Right hindlimb (tissue), 1 donor: ENCODE data around the gene MARCO.

ENCODE experiments used
- DNase-seq: peaks from one replicate; pipeline ENCODE4 v3.0.0-alpha.2; 2018

Gene MARCO, protein sequence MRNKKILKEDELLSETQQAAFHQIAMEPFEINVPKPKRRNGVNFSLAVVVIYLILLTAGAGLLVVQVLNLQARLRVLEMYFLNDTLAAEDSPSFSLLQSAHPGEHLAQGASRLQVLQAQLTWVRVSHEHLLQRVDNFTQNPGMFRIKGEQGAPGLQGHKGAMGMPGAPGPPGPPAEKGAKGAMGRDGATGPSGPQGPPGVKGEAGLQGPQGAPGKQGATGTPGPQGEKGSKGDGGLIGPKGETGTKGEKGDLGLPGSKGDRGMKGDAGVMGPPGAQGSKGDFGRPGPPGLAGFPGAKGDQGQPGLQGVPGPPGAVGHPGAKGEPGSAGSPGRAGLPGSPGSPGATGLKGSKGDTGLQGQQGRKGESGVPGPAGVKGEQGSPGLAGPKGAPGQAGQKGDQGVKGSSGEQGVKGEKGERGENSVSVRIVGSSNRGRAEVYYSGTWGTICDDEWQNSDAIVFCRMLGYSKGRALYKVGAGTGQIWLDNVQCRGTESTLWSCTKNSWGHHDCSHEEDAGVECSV

DNA sequence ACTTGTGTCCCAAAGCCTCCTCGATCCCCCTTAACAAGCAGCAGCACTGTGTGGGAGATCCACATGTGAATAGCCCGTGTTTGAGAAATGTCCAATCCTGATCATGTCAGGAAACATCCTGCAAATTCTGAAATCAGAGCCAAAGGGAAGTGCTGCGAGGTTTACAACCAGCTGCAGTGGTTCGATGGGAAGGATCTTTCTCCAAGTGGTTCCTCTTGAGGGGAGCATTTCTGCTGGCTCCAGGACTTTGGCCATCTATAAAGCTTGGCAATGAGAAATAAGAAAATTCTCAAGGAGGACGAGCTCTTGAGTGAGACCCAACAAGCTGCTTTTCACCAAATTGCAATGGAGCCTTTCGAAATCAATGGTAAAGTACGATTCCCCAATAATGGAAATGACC is at the start of gene MARCO:
Gene MARCO (plus strand): TSS at position 164 of the 400 bp plus-strand sequence. CDS start 107 bp downstream, at position 271.
- no peak for DNase-seq

DNA sequence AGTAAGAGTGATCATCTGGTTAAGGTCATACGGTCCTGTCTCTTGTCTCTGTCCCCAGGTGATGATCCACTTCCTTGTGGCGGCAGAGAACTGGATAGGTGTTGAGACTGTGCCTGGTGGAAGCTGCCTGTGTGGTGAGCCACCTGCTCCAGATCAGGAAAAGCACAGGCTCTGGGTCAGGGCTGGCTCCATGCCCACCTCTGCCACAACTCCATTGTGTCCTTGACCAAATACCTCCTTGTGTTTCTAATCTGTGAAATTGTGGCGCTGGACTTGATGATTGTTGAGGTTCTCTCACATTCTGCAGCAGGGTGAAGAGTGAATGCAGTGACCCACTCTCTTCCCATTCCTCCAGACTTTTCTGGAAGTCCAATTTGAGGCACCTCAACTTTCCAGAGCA is 48.9 kb upstream of the MARCO start:
- no peak for DNase-seq

DNA sequence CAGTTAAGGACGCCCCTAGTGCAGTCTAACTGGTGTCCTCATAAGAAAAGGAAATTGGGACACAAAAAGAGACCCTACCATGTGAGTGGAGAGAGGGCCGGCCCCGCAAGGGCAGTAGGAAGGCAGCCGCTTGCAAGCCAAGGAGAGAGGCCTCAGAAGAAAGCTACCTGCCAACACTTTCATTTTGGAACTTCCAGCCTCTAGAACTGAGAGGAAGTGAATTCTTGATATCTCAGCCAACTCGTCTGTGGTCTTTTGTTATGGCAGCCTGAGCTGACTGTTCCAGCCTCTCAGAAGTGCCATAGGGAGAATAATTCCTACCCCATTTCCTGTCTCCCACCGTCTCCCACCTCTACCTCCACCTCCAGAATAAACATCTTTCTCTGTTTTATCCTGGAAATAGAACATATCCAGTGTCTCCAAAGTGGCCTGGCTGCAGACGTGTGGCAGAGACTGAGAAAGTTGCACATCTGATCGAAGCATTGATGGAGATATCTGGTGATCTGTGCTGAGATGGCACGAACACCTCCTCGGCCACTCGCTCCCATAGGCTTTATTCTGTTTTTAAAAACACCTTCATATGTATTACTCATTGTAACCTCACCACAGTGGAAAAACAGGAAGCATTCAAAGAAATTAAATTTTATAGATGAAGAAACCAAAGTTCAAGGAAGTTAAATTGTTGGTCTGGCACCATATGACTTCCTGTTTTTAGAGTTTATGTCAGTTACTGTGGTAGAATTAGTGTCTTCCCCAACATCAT is 39.5 kb upstream of the MARCO start:
- no peak for DNase-seq

DNA sequence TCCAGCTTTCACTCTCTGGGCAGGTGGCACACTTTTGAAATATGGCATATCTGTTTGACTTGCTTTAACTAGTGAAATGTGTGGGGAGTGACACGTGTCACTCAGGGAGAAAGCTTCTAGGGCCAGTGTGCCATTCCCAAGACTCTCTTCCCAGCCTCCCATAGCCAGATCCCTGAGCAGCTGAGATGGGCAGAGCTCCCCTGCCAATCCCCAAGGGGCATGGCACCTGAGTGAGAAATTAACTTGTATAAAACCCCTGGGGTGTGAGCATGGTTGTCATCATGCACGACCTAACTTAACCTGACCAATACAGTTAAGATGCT is 39.0 kb upstream of the MARCO start:
- DNase-seq, result no peak

DNA sequence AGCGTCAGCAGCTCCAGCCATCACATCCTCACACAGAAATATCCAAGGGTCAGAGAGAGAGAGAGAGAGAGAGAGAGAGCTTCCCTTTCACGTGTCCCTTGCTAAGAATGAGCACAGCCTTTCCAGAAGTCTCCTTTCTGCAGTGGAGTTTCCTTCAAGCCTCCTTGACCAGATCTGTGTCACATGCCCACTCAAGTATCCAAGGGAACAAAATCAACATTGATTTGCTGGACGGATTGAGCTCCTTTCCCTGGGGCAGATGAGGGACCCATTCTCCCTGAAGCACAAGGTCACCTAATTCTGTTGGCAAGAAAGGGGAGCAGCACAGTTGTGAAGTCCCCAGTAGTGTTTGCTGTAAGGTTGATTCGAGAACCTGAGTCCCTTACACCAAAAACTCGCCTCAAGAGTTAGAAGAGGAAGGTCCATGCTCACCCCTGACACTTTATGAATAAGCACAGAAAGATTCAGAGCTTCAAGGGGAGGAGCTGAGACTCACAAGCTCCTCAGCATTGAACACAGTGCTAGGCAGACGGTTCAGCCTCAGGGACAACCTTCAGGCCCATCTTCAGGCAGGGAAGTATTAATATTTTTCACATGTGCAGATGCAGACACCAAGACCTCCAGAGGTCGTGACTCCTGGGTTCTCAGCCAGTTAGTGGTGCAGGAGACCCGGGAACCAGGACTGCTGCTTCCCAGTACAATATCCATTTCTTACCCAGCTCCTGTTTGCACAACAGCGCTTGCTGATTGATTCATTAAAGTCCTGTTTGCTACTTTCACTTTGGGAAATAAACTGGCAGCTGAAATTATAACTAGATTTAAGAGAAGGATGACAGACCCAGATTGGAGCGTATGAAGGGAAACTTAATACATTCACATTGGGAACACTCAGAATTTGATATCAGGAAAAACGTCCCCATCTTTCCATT is 38.2 kb upstream of the MARCO start:
- DNase-seq, result no peak

DNA sequence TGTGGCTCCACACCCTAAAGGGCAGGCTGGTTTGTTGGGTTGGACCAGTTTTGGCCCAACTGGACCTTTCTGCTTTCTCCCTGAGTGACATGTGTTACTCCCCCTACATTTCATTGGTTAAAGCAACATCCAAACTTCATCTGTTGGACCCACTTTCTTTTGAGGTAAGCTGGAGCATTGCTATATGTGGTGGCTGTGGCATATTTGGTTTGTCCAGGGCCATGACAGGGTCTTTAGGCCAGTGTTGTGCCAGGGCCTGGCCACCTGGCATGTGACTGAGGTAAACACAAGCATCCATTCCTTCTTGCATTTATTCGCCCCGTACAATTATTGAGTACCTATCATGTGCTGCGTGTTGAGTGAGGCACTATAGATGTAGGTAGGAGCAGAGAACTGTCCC is 36.8 kb upstream of the MARCO start:
- DNase-seq, result no peak

DNA sequence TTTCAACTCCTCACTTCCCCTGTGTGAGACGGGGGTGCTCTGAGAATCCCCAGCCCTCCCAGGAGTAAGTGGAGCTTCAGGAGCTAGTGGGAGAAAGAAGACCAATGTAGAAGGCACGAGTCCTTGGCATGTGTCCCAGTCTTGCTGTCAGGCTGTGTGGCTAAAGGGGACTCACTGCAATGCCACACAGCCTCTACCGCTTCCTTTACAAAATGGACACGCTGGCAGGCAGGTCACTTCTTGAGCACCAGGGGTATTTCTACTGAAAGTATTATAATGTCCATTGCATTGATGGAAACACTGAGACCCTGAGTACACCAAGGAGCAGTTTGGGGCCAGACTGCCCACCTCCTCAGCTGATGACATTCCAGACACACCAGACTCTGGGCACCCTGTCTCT is 35.8 kb upstream of the MARCO start:
- no peak for DNase-seq

DNA sequence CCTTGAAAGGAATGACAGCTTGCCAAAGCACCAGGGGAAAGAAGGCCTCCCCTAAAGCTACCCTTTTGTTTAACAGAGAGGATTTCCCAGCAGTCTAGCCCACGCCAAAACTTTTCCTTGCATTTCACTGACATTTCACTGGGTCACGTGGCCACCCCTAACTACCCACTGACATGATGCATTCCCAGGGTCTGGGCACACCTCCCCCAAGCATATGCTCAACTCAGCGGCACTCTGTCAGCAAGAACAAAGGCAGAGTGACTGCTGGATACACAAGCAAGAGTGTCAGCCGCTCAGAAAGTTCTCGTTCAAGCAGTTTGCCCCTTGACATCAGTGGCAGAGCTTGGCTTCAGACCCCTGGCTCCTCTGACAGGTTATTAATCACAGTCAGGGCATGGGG is 34.2 kb upstream of the MARCO start:
- no peak for DNase-seq

DNA sequence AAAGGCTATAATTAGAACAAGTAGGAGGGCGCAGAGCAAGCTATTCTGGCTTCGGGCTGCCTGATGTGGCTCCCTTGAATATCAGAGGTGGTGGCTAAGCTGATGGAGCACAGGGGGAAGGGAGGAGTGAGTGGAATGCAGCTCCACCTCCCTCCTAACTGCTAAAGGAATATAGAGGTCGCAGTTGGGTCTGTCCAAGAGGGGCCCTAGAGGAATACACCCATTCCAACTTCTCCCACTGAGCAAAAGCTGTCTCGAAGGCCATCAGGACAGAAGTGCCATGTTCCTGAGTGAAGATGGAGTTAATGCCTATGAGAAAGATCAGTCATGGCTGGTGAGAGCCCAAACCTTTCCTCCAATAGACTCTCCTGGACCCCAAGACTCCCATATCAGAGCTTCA is 32.8 kb upstream of the MARCO start:
- no peak for DNase-seq

DNA sequence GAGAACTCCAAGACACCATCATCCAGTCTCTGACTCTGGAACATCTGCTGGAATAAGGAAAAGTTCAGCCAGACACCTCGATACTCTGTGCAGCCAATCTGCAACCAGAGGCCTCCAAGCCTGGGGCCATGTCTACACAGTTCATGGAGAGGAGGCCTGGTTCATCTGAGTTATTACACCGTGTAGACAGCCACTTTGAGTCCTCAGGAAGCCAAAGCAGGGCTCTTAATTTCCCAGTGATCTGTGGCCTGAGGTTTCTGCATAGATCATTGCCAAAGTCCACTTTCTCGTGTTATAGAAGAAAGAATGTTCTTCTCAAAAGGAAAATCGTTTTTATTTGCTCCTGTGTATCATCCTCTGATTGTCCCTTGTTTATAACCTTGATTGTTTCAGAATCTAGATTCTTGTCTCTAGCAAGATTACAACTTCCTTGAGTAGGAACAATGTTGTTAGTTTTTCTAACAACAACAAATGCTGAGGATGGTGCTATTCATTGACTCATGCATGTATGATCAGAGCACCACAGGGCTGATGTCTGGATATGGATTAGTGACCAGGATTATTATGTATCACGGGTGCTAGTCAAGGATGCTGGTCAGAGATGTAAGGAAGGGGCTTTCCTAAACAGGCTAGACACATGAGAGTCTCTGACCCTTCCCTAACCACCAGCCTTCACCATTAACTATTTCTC is 30.7 kb upstream of the MARCO start:
- no peak for DNase-seq

DNA sequence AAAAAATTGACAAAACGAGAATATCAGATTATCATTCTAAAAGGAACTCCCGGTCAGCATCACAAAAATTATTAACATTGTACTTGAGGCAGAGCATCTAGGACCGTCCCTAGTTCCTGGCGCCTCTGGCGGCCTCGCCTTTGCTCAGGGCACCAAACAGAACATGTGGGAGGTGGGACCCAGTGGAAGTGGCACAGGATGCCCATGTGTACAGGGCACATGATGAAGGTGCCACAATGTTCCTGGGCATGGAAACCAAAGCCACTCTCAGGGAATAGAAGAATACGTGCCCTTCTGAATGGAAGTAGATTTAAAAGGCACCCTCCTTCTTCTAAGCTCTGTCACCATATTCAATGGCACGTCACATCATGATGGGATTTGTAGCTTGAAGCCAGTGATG is 30.1 kb upstream of the MARCO start:
- no peak for DNase-seq

DNA sequence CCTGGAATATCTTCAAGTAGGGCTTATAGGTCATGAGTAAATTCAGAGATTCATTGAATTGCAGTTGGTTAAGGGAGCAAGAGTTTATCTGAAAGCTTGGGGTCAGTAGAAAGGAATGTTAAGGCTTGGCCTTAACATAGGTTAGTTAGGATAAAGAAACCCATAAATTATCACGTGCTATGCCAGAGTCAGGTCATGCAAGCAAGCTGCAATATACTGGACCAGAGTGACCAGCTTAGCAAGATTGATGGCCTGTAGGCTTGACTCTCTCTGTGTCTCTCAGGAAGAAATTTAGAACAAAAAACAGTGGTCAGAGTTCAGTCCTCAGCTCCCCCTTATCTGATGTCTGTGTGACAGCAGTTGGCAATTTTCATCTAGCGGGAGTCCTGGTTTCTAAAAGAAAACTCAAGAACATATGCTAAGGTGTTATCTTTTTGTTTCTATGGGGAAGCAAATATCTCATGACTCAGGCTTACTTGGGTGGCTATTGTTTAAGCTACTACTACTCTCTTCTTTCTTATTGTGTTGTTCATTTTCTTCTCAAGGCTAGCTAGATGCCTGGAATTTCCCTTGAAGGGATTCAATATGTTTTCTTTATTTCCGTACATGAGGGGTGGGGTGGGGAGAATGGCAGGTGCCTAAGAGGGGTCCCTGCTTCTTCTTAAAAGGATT is 28.7 kb upstream of the MARCO start:
- no peak for DNase-seq

DNA sequence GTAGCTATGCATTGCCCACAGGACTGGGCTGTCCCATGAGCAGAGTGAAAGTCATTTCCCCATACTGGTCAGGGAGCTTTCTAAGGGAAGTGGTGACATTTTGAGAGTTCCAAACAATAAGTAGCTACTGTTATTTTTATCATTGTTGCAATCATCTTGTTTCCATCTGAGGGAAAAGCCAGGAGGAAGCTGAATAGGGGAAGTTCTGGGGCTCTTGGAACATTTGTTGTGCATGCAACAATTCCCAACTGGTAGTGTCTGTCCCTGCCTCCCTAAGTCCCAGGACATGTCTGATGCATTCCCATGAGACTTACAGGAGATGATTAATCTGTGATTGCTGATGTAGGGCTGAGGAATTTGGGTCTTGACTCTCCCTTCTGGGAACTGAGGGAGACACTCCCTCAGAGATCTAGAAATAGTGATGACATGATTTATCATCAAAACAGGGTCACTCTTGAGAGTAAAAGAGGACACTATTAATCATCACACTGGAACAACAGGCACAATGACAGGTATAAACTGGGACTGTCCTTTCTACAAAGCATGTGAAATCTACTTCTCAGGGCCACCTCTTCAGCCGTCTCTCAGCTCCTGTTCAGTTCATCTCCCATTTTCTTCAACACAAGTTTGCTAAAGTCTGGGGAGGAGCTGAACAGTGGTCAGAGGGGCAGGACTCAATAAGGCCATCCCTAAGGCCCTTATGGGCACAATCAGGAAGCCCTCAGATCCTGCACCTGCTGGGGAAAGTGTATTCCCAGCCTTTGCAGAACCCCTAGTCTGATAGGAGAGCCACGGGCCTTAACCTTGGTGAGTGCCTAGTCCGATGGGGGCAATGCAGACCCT is 28.0 kb upstream of the MARCO start:
- DNase-seq, result no peak

DNA sequence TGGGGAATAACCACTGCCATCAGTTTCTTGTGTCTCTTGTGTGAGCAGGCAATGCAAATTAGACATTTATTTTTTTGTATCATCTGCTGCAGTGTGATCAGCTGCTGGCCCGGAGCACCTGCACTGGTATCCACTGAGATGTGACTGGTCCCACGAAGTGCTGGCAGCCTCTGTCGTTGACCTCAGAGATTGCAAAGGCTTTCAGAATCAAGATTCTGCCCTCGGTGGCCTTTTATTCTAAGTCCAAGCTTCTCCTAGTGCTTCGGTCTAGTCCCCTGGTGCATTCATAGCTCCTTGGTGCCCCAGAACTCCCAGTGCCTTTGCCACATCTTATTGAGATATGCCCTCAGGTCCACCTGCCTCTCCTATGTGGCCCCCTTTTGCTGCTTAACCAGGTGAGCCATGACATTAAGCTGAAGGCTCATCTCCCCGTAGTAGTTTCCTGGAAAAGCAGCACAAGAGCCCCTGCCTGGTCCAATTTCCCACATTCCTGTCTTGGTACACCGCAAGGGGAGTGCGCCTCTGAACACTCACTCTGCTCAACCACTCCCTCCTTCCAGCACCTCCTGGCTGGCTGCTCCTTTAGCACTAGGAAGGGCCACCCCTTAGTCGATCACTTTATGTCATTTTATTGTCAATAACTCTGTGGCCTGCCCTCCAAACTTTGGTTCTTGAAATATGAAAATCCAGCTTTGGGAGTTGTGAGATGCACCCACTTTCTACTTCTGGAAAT is 27.1 kb upstream of the MARCO start:
- DNase-seq, result no peak

DNA sequence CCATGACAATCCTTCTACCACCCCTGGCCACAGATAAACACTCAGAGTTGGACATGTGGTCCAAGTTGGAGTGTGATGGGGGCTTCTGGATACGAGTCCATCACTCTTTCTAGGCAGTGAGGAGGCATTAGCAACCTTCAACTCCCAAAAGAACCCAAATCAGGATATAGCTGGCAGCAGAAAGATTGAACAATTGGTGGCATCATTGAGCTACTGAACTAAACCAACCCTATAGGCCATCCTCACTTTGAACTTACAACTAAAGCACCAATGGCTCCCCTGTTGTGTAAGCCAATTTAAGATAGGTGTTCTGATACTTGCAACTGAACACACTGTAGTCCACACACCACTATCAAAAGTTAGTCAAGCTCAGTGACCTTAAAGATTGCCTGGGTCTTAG is 24.0 kb upstream of the MARCO start:
- no peak for DNase-seq

DNA sequence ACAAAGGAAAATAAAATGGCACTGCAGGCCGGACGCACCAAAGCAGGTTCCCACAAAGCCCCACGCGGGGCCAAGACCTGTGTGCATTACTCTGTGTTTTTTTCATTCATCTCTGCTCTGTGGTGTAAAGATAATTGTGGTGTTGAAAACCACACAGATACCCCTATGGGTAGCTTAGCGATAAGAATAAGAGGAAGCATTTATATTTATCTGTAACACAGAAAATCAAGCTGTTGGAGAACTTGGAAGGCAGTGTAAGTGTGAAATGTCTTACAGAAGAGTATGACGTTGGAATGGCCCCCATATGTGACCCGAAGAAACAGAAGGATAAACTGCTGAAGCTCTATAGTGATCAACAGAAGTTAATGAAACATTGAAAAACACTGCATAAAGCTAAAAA is 20.3 kb upstream of the MARCO start:
- no peak for DNase-seq

DNA sequence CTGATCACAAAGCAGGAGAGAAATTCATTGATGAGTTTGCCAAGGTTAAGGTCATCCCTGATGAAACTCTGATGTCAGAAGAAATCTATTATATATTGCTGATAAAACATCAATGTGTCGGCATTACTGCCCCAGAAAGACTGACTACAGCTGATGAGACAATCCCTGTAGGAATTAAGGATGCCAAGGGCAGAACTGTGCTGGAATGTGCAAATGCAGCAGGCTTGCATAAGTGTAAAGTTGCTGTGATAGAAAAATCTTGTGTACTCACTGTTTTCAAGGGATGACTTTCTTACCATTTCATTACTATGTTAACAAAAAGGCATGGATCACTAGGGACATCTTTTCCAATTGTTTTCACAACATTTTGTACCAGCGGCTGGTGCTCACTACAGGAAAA is 19.7 kb upstream of the MARCO start:
- no peak for DNase-seq

DNA sequence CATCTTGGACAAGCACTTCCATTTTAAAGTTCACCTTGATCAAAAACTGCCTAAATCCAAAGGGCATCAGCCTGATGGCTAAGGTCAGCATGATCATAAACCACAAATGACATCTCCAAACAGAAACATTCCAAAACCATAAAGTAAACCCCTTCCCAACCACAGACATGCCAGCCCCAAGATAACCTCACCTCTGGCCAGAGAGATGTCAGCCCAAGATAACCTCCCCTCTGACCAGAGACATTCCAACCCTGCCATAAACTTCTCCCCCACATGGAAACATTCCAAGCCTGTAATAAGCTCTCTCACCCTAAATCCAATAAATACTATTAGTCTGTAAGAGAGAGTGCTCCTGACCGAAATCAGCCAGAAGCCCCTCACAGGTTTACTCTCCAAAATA is 18.6 kb upstream of the MARCO start:
- no peak for DNase-seq

DNA sequence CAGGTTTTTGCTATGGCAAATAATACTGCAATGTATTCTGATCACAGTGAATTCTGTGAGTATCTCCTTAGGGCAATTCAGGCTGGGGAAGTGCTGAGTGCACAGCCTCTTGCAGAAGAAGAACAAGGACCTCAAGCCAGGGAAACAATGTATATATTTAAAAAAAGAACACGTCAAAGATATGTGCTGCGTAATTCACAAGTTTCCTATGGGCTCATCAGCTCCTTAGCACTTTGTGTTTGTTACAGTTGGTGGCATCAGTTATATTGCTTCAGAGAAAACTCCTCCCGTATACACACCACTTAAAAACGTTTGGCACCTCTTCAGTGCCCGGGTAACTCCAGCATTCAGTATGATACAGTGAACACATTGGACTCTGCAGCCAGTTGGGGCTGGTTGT is 16.5 kb upstream of the MARCO start:
- DNase-seq, result no peak

DNA sequence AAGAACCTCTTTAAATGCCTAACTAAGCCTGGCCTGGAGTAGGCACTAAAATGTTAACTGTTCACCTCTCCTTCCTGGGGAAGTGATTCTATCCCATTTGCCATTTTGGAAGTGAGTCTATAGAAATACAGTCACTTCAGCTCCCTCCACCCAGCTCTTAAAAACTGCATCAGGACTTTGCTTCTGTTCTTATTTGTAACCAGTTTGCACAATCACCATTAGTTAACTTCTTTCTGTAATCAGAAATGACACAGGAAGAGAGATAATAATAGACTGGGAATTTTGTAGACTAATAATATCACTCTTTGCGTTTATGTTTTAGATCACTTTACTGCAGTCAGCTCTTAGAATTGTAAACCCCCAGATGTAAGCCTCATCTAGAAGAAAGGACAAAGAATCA is 16.0 kb upstream of the MARCO start:
- no peak for DNase-seq
